Frontal cortex (tissue), 4 donors: Measurements from ENCODE around the gene GPC3. TPM values are rescaled to one million over a fixed set of nuclear protein-coding genes. Genes with fewer than 3 reads are reported as not detected.
"Not testable (repeated sequence)": the region's sequence is repeated elsewhere in the genome, so short reads cannot be mapped to it uniquely, and the experiment has no call there.

ENCODE experiments used
- DNase-seq, 2 donors: peaks; one replicate each; pipeline ENCODE4 v3.0.0; 2012; ENCODE audit warnings: low spot score in 2 of 2
- FAIRE-seq: peaks from 2 replicates; lab custom pipeline; 2012; peaks lifted over from hg19 to GRCh38; lab: Jason Lieb, UNC
- total RNA-seq: library from RNA; depleted of rRNA; stranded (reverse); fragments of >200 nt; gene quantifications from one replicate; pipeline ENCODE4 v1.2.3, GENCODE V29; 2014
- donor health status: control.
- donor health status: control.
- donor health status: control.

The GPC3 gene
- total RNA-seq, 1 donor from 2014 or later, result 3.3 TPM

DNA sequence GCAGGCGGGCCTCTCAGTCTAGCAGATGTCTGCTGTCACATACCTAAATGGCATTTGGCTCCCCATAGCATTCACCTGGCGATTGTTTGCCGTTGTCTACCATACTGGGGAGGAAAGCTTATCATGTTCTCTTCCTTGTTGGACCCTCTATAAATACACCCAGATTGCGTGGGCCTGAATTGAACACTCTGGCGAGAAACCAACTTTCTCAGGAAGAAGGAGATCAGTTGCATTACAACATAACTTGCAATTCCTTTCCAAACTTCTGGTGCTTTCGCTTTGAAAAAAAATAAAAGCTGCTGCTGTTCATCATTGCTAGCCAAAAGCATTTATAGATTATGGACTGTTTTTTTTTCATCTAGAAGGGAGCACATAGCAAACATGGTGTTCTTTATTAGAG lies 340.1 kb downstream of the GPC3 start:
- DNase-seq (no peak), FAIRE-seq (no peak)

DNA sequence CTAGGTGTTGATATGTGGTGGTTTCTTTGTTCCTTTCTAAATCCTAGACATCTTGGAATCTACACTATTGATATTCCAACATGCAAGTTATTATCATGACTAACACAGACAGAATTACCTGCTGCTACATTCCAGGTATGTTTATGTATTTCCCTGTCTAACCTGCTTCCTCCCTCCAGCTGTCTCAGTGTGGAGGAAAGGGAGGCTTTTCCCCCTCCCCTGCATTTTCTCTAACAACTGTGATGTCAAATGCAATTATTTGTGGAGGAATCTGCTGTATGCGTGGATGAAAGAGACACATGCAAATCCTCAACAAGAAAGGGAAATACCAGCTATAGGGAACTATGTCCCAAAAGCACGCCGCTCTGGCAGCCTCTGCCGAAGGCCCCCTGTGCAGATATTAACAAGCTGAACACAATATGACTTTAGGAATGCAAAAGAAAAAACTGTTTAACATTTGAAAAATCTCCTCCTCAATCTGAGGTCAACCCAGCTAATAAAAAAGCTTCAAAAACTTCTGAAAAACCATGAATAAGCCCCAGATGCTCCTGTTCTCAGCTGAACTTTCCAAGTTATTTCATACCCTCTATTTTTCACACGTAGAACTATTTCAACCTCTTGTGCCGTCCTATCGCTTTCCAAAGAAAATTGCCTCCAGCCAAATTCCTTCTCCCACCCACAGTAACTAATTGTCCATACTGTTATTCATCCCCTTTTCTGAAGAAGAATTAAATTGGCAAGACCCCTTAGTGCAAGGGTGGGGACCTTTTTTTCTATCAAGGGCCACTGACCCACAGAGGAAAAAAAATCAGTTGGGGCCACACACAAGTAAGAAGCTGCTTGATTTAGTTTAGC lies 345.0 kb downstream of the GPC3 start:
- FAIRE-seq, result no peak
- DNase-seq, result no peak

DNA sequence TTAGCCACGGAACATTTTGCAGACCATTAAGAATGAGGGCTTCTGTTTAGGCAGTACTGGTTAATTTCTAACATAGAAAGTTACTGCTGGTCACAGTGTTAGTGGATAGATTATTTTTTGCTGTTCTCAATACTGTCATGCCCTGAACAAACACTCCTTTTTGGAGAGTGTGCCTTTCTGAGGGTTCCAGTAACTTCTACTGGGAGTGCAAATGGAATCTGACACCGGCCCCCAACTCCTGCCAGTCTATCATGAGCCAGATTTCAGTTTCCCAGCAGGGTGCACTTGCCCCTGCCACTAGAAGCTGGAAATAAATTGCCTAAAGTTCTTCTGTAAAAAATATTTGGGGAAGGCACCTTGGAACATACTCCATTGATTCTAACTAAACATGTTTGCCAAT lies 345.7 kb downstream of the GPC3 start:
- no peak for DNase-seq
- no peak for FAIRE-seq

DNA sequence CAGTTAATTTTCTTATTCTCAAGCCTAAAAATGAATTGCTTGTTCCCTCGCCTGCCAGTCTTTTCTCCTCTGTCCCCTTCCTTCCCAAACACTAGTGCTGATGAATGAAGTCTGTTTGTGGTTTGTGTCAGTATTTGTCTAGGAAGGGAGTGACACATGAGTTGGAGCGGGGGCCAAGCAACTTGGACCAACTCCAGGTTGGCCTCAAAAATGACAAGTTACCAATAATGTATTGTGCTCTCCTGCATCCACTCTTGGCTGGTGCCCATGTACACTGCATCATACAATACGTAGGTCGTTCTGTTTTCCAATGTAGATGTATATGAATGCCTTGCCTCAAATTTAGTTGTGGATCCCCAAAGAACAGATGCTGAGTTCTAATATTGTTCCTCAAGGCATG lies 347.1 kb downstream of the GPC3 start:
- FAIRE-seq, result no peak

DNA sequence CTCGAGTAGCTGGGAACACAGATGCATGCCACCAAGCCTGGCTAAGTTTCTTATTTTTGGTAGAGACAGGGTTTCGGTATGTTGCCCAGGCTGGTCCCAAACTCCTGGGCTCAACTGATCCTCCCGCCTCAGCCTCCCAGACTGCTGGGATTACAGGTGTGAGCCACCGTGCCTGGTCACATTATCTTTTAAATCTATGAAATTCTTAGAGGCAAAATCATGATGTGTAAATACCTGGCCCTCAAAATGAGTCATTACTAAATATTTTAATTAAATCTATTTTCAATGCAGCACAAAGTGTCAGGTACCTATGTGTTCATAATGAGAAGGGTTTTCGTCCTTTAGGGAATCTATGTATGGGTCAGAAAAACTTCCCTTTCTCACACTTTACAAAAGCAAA lies 347.6 kb downstream of the GPC3 start:
- DNase-seq (no peak), FAIRE-seq (no peak)

More for the DNA sequence above, 347.1 kb downstream of the GPC3 start:
- DNase-seq, result no peak

DNA sequence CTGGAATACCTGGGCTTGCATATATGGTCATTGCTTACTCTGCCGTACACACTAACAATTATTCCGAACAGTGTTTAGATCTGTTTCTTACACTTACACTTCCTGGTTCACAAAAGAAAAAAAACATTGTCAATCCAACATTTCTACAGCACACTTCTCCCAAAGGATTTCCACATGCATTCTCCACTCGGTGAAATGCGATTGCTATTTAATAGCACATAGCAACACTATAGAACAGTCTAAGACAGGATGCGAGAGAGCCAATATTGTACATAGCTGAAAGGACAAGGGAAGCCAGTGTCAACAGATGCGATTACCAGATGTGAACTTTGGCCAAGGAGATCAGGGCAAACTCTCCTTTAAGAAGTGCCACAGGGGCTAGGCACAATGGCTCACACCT lies 349.4 kb downstream of the GPC3 start:
- FAIRE-seq (no peak), DNase-seq (no peak)

DNA sequence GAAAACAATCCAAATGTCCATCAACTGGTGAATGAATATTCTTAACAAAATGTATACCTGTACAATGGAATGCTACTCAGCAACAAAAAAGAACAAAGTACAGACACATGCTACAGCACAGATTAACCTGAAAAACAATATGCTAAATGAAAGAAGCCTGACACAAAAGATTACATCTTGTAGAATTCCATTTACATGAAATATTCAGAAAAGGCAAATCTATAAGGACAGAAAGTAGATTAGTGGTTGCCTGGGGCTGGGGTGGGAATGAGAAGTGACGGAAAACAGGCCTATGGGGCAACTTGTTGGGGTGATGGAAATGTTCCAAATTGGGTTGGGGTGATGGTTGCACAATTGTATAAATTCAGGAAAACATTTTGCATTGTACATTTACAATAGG lies 351.0 kb downstream of the GPC3 start:
- DNase-seq, result no peak
- no peak for FAIRE-seq

DNA sequence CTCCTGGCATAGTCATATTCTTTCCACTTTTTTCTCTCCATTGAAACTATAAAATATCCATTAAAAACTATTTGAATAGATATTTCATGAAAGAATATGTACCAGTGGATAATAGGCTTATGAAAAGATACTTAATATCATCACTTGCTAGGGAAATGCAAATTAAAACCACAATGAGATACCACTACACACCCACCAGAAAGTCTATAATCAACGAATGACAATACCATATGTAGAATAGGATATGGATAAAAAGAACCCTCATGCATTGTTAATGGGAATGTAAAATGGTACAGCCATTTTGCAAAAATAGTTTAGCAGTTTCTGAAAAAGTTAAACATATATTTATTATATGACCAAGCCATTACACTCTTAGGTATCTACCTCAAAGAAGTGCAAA lies 351.4 kb downstream of the GPC3 start:
- FAIRE-seq (no peak), DNase-seq (no peak)

DNA sequence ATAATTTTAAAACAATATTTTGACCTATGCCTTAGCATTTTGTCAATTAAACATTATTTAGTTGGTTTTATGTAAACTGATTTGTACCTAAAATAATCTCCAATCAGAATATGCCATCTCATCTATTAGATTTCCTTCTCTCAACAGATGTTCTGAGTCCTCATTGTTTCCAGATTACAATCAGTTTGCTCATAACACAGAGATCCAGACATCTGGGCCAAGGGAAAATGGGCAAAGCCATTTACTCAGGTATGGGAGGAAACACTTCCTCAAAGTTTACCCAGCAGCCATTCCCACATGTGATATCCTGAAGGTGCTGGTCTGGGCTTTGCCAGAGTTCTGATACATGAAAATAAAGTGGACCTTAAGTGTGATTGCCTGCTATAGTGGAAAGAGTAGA lies 352.2 kb downstream of the GPC3 start:
- FAIRE-seq, result no peak
- no peak for DNase-seq

DNA sequence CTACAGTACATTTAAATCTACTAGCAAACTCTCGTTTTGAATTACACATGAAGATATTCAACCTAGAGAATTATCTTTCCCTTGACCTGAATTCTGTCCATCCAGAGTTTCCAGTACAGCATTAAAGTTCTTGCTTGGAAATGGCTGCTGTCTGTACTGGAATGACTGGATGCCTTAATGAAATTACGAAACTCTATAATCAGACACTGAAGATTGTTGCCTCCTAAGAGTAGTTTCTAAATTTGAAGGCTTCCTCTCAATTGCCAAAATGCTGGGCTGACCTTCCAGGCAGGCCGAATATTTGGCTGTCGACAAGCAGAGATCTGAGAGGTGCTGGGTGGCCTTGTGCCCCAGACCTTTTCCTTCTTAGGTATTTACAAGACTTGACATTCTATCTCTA lies 355.0 kb downstream of the GPC3 start:
- DNase-seq (no peak), FAIRE-seq (no peak)

DNA sequence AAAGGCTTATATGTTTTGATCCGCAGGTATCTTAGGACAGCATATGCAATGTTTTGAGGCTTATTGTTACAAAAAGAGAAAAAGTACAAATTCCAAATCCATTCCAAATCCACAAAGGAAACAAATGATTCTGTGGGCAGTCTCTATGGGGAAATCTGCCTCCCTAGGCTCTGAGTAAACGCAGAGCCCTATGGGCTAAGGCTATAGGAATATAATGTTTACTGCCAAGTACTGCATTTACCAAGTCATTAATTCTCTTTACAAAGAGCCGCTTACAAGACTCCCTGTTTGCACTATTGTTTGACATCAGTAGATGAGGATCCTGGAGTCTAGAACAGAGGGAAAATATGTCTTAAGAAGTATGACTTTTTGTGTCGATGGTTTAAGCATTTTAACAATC lies 357.7 kb downstream of the GPC3 start:
- FAIRE-seq (no peak), DNase-seq (no peak)

DNA sequence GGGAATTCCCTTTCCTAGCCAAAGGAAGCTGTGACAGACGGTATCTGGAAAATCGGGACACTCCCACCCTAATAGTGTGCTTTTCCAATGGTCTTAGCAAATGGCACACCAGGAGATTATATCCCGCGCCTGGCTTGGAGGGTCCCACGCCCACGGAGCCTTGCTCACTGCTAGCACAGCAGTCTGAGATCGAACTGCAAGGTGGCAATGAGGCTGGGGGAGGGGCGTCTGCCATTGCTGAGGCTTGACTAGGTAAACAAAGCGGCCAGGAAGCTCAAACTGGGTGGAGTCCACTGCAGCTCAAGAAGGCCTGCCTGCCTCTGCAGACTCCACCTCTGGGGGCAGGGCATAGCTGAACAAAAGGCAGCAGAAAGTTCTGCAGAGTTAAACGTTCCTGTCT lies 364.0 kb downstream of the GPC3 start:
- not testable (repeated sequence) for FAIRE-seq, DNase-seq

DNA sequence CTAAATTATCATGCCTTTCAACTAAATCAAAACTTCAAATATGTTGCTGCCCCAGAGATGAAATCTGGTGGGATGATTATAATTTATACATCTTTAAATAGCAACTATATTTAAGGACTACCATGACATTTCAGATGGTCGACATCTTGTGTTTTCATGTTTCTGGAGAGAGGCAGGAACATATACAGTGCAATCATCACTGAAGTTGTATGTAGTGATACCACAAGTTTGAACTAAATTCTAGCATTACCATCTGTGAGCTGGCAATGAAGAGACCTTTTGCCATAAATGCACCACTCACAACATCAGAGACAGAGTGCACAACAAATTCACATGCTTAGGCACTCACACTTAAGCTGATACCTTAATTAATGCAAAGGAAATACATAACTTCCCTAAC lies 373.7 kb downstream of the GPC3 start:
- FAIRE-seq (no peak), DNase-seq (no peak)

DNA sequence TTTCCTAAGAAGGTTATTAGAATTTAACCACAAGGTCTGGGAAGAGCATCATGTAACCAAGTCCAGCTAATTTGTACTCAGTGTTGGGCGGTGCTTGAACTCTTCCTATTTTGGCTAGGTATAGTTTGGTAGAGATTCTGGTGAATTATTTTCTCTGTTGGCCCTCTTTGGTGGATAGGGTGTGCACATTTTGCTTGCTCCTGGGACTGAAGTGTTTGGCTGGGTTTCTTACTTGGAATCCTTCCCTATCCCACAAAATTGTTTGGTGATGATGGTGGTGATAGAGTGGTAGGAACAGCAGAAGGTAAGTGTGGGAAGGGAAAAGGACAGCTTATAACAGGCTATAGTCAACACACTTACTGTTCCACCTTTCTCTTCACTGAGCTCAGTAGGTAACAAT lies 375.3 kb downstream of the GPC3 start:
- DNase-seq (no peak), FAIRE-seq (no peak)

DNA sequence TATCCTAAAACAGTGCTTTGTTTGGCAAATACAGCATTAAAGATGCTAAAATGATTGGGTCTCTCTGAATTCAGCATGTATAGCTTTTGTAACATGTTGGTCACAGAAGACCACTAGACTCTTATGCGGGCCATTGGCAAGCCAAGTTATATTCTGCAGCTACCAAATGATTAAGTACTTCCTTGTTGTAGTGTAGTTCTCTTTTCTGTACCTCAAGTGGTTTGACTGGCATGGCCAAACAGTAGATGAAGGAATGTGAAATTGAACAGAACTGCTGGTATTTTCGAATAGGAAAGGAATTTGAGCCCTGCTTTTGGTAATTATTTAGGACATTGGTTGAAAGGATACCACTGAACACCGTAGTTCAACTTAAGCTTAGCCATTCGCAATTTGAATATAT lies 376.2 kb downstream of the GPC3 start:
- no peak for FAIRE-seq
- no peak for DNase-seq

DNA sequence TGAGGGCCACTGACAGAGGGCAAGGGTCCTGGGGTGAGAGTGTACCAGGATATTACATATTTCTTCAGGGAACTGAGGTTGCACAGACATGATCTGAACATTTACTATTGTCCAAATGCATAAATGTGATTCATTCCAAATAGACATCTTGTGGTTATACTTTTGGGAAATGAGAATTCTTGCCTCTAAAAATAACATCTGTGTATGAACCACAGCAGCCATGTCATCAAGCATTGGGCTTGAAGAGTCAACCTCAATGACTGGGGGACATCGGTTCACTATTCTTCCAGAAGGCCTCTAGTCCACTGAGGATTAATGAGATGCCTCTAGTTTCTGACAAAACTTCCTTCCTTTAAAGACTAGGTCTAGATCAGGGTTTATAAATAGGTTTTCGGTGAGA lies 377.0 kb downstream of the GPC3 start:
- no peak for FAIRE-seq
- no peak for DNase-seq

DNA sequence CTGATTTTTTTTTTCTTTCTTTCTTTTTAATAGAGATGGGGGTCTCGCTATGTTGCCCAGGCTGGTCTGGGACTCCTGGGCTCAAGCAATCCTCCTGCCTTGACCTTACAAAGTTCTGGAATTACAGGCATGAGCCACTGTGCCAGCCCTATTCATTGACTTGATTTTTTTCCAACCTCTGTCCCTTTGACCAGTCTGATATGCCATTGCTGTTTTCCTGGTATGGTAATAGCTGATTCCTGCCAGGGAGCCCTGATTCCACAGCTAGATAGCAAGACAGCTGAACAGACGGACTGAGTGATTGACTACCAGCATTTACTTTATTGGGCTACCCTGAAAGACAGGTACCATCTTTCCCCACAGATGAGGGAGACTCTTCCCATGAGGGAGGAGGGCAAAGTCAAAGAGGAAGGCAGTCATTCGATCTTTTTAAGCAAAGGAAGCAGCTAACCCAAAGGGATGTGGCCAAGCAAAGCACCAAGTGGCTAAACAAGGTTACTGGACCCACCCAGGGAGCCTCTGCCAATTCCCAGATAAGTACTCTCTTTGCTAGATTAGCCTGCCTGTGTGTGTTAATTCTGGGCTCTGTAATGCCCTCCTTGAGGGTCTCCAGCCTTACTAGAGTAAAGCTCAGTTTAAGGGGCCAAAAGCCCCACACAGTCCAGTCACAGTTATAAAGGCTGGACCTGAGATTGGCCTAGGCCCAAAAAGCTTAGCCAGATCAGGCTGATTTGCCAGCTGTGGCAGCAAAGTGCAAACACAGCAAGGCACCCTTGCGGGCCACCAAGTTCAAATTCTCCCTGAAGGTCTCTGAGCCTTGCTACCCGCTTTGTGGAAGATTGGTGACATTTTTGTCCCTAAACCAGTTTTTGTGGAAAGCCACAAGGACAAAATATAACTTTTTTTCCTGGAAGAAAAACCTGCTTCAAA lies 377.7 kb downstream of the GPC3 start:
- FAIRE-seq, result no peak
- no peak for DNase-seq

DNA sequence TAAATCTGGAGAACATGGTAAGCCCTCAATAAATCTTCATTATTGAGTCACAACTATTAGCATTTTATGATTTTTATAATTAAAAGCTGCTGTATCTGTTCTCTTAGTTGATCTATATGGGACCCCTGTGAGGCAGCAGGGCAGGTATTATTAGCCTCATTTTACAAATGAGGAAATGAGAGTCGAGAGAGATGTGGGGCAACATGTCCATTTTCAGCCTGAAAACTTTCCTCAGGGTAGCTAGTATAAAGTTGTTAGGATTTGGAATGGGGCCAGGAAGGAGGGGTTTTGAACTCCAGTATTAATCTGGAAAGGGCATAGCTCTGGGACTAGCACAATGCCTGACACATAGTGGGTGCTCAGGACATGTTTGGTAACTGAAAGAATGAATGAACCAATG lies 378.4 kb downstream of the GPC3 start:
- DNase-seq (no peak), FAIRE-seq (no peak)

DNA sequence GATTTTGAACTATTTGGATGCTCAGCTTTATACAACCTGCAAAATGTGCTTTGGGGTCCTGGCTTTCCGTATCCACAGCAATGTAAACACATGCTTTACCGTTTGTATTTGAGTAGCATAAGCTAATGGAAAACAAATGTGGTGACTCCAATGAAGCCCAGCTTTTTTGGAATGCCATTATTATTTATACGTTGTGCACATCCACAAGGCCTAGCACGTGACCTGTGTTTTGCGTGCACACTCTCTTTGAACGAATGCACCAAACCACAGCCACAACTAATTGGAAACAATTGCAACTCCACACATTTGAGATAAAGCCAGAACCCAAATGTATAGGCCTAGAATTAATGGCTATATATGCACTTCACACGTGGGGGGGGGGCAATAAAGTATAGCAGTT lies 380.6 kb downstream of the GPC3 start:
- DNase-seq (no peak), FAIRE-seq (no peak)

DNA sequence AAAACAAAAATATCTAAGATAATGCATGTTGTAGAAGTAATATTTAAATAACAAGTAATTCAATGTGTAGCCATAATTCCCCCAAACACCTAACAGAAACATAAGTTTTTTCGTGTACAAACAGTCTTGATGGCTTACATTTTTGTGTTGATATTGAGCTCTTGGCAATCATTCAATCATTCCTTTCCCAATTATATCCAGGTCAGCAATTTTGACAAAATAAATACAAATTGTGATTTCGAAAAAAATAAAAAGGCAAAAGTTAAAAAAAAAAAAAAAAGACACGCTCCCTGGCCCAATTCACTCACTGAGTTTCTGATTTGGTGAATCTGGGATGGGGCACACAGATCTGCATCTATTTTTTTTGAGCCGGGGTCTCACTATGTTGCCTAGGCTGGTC lies 382.5 kb downstream of the GPC3 start:
- no peak for FAIRE-seq

DNA sequence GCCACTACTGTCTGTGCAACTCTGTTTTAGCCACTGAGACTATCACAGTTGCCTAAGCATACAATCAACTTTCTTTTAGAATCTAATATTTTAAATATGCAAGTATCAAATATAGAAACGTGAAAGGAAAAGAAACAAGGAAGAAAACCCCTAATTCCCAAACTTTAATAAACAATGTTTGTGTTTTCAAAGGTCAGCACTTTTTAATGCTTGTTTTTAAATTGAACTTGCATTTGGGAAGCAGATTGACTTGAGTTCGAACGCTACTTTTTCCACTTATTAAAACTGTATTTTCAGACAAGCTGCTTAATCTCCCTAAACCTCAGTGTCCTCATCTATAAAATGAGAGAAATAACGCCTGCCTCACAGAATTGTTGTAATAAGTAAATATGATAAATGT lies 384.3 kb downstream of the GPC3 start:
- DNase-seq (no peak), FAIRE-seq (no peak)

More for the DNA sequence above, 382.5 kb downstream of the GPC3 start:
- no peak for DNase-seq
